ENCODE data around the gene RNF214.

RNF214 gene

GRCh38 chr11:117204283-117205080 lies 28.0 kb upstream of the RNF214 start:
- no peak for ATAC-seq

GRCh38 chr11:117205211-117205818 lies 27.2 kb upstream of the RNF214 start:
- ATAC-seq = no peak
- TF ChIP-seq ZFP3 (CRISPR knock-in tag; IDR thresholded peaks at IDR 0.05) (no peak), ZFP30 (CRISPR knock-in tag; IDR thresholded peaks at IDR 0.05) (no peak), ISL1 (CRISPR knock-in tag; IDR thresholded peaks at IDR 0.05) (no peak), ZNF565 (CRISPR knock-in tag; conservative IDR thresholded peaks at IDR 0.05; ENCODE audit: low read depth) (no peak), OSR1 (CRISPR knock-in tag; IDR thresholded peaks at IDR 0.05) (no peak)
- TF ChIP-seq, protein P1, sequence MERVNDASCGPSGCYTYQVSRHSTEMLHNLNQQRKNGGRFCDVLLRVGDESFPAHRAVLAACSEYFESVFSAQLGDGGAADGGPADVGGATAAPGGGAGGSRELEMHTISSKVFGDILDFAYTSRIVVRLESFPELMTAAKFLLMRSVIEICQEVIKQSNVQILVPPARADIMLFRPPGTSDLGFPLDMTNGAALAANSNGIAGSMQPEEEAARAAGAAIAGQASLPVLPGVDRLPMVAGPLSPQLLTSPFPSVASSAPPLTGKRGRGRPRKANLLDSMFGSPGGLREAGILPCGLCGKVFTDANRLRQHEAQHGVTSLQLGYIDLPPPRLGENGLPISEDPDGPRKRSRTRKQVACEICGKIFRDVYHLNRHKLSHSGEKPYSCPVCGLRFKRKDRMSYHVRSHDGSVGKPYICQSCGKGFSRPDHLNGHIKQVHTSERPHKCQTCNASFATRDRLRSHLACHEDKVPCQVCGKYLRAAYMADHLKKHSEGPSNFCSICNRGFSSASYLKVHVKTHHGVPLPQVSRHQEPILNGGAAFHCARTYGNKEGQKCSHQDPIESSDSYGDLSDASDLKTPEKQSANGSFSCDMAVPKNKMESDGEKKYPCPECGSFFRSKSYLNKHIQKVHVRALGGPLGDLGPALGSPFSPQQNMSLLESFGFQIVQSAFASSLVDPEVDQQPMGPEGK (CRISPR knock-in tag; IDR thresholded peaks at IDR 0.05; ENCODE audit: borderline replicate concordance) = no peak
- TF ChIP-seq, protein P2, sequence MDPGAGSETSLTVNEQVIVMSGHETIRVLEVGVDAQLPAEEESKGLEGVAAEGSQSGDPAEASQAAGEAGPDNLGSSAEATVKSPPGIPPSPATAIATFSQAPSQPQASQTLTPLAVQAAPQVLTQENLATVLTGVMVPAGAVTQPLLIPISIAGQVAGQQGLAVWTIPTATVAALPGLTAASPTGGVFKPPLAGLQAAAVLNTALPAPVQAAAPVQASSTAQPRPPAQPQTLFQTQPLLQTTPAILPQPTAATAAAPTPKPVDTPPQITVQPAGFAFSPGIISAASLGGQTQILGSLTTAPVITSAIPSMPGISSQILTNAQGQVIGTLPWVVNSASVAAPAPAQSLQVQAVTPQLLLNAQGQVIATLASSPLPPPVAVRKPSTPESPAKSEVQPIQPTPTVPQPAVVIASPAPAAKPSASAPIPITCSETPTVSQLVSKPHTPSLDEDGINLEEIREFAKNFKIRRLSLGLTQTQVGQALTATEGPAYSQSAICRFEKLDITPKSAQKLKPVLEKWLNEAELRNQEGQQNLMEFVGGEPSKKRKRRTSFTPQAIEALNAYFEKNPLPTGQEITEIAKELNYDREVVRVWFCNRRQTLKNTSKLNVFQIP (CRISPR knock-in tag; IDR thresholded peaks at IDR 0.05; ENCODE audit: borderline replicate concordance, low read depth) = no peak

More at GRCh38 chr11:117204283-117205080, 28.0 kb upstream of the RNF214 start:
- TF ChIP-seq ZFP3 (CRISPR knock-in tag; IDR thresholded peaks at IDR 0.05) = no peak
- TF ChIP-seq SNAI2 (CRISPR knock-in tag; IDR thresholded peaks at IDR 0.05) = no peak
- TF ChIP-seq ZNF70 (CRISPR knock-in tag; IDR thresholded peaks at IDR 0.05) = no peak
- TF ChIP-seq ESRRG (CRISPR knock-in tag; IDR thresholded peaks at IDR 0.05) = no peak
- no peak for TF ChIP-seq CSDC2 (CRISPR knock-in tag; IDR thresholded peaks at IDR 0.05)
- TF ChIP-seq ZC3H10 (CRISPR knock-in tag; IDR thresholded peaks at IDR 0.05) = no peak
- no peak for TF ChIP-seq ARNTL (CRISPR knock-in tag; IDR thresholded peaks at IDR 0.05; ENCODE audit: borderline replicate concordance, low read depth)
- no peak for TF ChIP-seq CREB5 (CRISPR knock-in tag; IDR thresholded peaks at IDR 0.05; ENCODE audit: low read depth)
- TF ChIP-seq, protein P1 (CRISPR knock-in tag; IDR thresholded peaks at IDR 0.05; ENCODE audit: borderline replicate concordance) = no peak
- no peak for TF ChIP-seq TOX (CRISPR knock-in tag; IDR thresholded peaks at IDR 0.05; ENCODE audit: borderline replicate concordance)
- TF ChIP-seq TSHZ2 (CRISPR knock-in tag; IDR thresholded peaks at IDR 0.05) = no peak
- no peak for TF ChIP-seq OSR1 (CRISPR knock-in tag; IDR thresholded peaks at IDR 0.05)
- TF ChIP-seq TCF4 (CRISPR knock-in tag; IDR thresholded peaks at IDR 0.05; ENCODE audit: borderline replicate concordance) = no peak
- TF ChIP-seq GLIS3 (CRISPR knock-in tag; IDR thresholded peaks at IDR 0.05) = no peak
- no peak for TF ChIP-seq BACH2 (CRISPR knock-in tag; IDR thresholded peaks at IDR 0.05; ENCODE audit: borderline replicate concordance)
- TF ChIP-seq CSRNP3 (CRISPR knock-in tag; IDR thresholded peaks at IDR 0.05) = no peak
- TF ChIP-seq ZNF8 (CRISPR knock-in tag; IDR thresholded peaks at IDR 0.05) = no peak
- TF ChIP-seq RARB (CRISPR knock-in tag; IDR thresholded peaks at IDR 0.05) = no peak
- TF ChIP-seq PPARA (CRISPR knock-in tag; IDR thresholded peaks at IDR 0.05; ENCODE audit: borderline replicate concordance) = no peak
- TF ChIP-seq, protein P2 (CRISPR knock-in tag; IDR thresholded peaks at IDR 0.05; ENCODE audit: borderline replicate concordance, low read depth) = no peak

Data from SK-N-SH treated with all-trans-retinoic acid at 6 μM for 48 hours (cell line).